Endodermal cell (in vitro differentiated cells): ENCODE measurements around the gene BORCS6. TPM values are rescaled to one million over a fixed set of nuclear protein-coding genes. Genes with fewer than 3 reads are reported as not detected.

Source experiments
- DNase-seq: peaks from one replicate; pipeline ENCODE4 v3.0.0-alpha.2; 2017
- H3K27ac ChIP-seq: 2 replicates; pipeline ENCODE4 v1.5.1; 2013; ENCODE audit warnings: mild to moderate bottlenecking, low read depth, low read length, moderate library complexity
- H3K27me3 ChIP-seq: 2 replicates; pipeline ENCODE4 v1.6.1; 2013; ENCODE audit warnings: mild to moderate bottlenecking, low read length, moderate library complexity; ENCODE audit not compliant: insufficient read depth, control insufficient read depth, poor library complexity, severe bottlenecking
- H3K36me3 ChIP-seq: 2 replicates; pipeline ENCODE4 v1.7.0; 2013; ENCODE audit warnings: mild to moderate bottlenecking, low read length, moderate library complexity; ENCODE audit not compliant: control insufficient read depth, insufficient read depth
- H3K4me1 ChIP-seq: one replicate; pipeline ENCODE4 v1.7.0; 2013; ENCODE audit warnings: low read length; ENCODE audit not compliant: control insufficient read depth, insufficient read depth
- H3K4me3 ChIP-seq: 2 replicates; pipeline ENCODE4 v1.5.1; 2013; ENCODE audit warnings: mild to moderate bottlenecking, low read length, moderate library complexity
- H3K9ac ChIP-seq: 2 replicates; pipeline ENCODE4 v1.6.1; 2013; ENCODE audit warnings: mild to moderate bottlenecking, low read length, moderate library complexity; ENCODE audit not compliant: poor library complexity, severe bottlenecking; ENCODE audit errors: extremely low read depth
- H3K9me3 ChIP-seq: 2 replicates; pipeline ENCODE4 v1.6.1; 2013; ENCODE audit warnings: mild to moderate bottlenecking, low read length, moderate library complexity; ENCODE audit not compliant: control insufficient read depth
- H3K27ac Mint-ChIP-seq: 2 replicates; pipeline ENCODE4 v1.8.0; 2020; ENCODE audit warnings: mixed read lengths
- H3K27me3 Mint-ChIP-seq: 2 replicates; pipeline ENCODE4 v1.8.0; 2021; ENCODE audit warnings: mild to moderate bottlenecking, mixed read lengths; ENCODE audit not compliant: insufficient read depth
- H3K36me3 Mint-ChIP-seq: 2 replicates; pipeline ENCODE4 v1.8.0; 2020; ENCODE audit warnings: low read depth, mixed read lengths
- H3K4me1 Mint-ChIP-seq: 2 replicates; pipeline ENCODE4 v1.8.0; 2020; ENCODE audit warnings: mixed read lengths
- H3K4me3 Mint-ChIP-seq: 2 replicates; pipeline ENCODE4 v1.8.0; 2020; ENCODE audit warnings: mild to moderate bottlenecking, moderate library complexity, mixed read lengths
- H3K9me3 Mint-ChIP-seq: 2 replicates; pipeline ENCODE4 v1.8.0; 2020; ENCODE audit warnings: mild to moderate bottlenecking, mixed read lengths
- CTCF ChIP-seq: fragments of 200-600 bp; sonication (generic); conservative IDR thresholded peaks from 2 replicates; pipeline ENCODE4 v1.5.0; 2021; ENCODE audit warnings: antibody characterized with exemption, mild to moderate bottlenecking
- WGBS, 2 experiments: methylation state at CpG; one replicate each; pipeline versions ENCODE4 v1.1.5 to v1.1.7; 2013; ENCODE audit warnings: missing lambda C conversion rate in 2 of 2, mixed read lengths in 1 of 2; ENCODE audit not compliant: insufficient coverage in 1 of 2, insufficient read length in 1 of 2; 5-methylcytosine and 5-hydroxymethylcytosine counted together
- total RNA-seq, 2 donors: library from RNA; stranded (reverse); fragmentation: NEBNext Ultra II Directional in 1 of 2; extraction: Animal tissue kit (Norgen Biotek cat#: 25700) in 1 of 2; gene quantifications; 2 replicates in 1 of 2; 3 replicates in 1 of 2; pipeline ENCODE4 v1.2.1, GENCODE V29; 2021

Gene BORCS6
- total RNA-seq, 2 donors from 2014 or later, result 4.1 to 5.5 TPM

GRCh38 chr17:8235676-8236075, 45.7 kb upstream of the BORCS6 start:
- no peaks in the 10 kb centered on the region for H3K9me3 Mint-ChIP-seq
- no peak overlapping the region for H3K4me3 ChIP-seq
- H3K9me3 ChIP-seq, result no peaks in the 10 kb centered on the region
- no peaks in the 10 kb centered on the region for H3K27me3 Mint-ChIP-seq
- H3K4me1 ChIP-seq, result no peaks in the 10 kb centered on the region
- no peaks in the 10 kb centered on the region for H3K27me3 ChIP-seq
- H3K9ac ChIP-seq, result no peak overlapping the region
- H3K4me1 Mint-ChIP-seq, result no peaks in the 10 kb centered on the region
- H3K27ac Mint-ChIP-seq, result no peak overlapping the region
- no peak for DNase-seq
- 93 to 98% methylated on average over 5 to 7 of the region's 7 CpGs for WGBS, 2 experiments
- H3K27ac ChIP-seq, result no peak overlapping the region
- no peak for TF ChIP-seq CTCF
- H3K36me3 Mint-ChIP-seq, result peaks cover 75% of the 10 kb centered on the region
- no peak overlapping the region for H3K4me3 Mint-ChIP-seq
- peaks cover 86% of the 10 kb centered on the region for H3K36me3 ChIP-seq

DNA sequence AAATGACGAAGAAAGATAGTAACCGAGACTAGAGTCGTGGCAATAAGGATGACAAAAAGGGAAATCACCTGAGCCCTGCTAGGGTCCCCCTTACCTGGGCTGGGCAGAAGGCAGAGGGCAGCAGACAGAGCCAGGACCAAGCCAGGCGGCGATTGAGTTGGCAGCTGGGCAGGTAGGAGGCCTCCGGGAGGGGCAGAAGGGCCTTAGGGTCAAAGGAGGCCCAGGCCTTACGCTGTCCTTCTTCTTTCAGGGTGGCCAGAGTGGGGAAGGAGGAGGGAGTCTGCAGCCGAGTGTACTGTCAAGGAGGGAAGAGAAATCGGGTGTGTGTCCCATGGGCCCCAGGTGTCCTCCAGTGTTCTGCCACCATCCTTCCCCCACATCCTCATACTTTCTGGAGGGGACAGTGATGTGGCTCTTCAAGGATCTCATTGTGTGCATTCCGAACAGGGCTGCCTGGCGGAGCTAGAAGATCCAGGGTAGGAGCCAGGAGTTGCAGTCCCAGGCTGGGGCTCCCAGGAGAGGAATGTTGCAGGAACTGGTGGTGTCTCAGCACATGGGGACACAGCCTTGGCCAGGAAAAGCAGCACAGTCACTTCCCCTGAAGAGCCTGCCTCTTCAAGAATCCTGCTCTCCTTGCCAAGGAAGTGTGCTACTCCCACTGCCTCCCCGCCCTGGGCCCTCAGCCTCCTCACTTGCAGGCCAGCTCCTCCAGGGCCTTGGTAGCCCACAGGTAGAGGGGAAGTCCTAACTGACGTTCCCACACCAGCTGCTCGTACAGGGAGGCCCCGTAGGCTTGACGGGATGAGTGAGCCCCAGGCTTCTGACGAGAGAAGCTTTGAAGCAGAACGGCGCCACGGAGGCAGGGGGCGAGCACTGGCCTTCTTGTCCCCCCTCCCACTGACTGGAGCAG, 44.6 kb upstream of the BORCS6 start:
- TF ChIP-seq CTCF, result no peak
- no peak for DNase-seq
- Histone ChIP-seq H3K9ac (no peak overlapping the region), H3K36me3 (peaks cover 88% of the 10 kb centered on the region), H3K4me3 (no peak overlapping the region), H3K27me3 (no peaks in the 10 kb centered on the region), H3K27ac (no peak overlapping the region), H3K4me1 (no peaks in the 10 kb centered on the region), H3K9me3 (no peaks in the 10 kb centered on the region)
- H3K27me3 Mint-ChIP-seq, result no peaks in the 10 kb centered on the region
- H3K36me3 Mint-ChIP-seq, result peaks cover 79% of the 10 kb centered on the region
- no peaks in the 10 kb centered on the region for H3K4me1 Mint-ChIP-seq
- 93 to 94% methylated on average over 15 to 21 of the region's 21 CpGs for WGBS, 2 experiments
- no peak overlapping the region for H3K27ac Mint-ChIP-seq
- H3K4me3 Mint-ChIP-seq, result no peak overlapping the region
- no peaks in the 10 kb centered on the region for H3K9me3 Mint-ChIP-seq

GRCh38 chr17:8231701-8232100, 41.7 kb upstream of the BORCS6 start:
- Mint-ChIP-seq H3K9me3 (no peaks in the 10 kb centered on the region), H3K4me3 (no peak overlapping the region), H3K36me3 (peaks cover 76% of the 10 kb centered on the region), H3K4me1 (peaks cover 3% of the 10 kb centered on the region), H3K27me3 (no peaks in the 10 kb centered on the region), H3K27ac (no peak overlapping the region)
- DNase-seq, result no peak
- WGBS, 2 experiments, result 95 to 96% methylated on average over 9 to 10 of the region's 10 CpGs
- Histone ChIP-seq H3K27me3 (no peaks in the 10 kb centered on the region), H3K27ac (no peak overlapping the region), H3K9ac (no peak overlapping the region), H3K4me1 (no peaks in the 10 kb centered on the region), H3K9me3 (no peaks in the 10 kb centered on the region), H3K36me3 (peaks cover 95% of the 10 kb centered on the region), H3K4me3 (no peak overlapping the region)
- no peak for TF ChIP-seq CTCF
